Neural cell (in vitro differentiated cells): ENCODE measurements around the gene RGS17. TPM values are rescaled to one million over a fixed set of nuclear protein-coding genes. Genes with fewer than 3 reads are reported as not detected.

Experiments used
- H2AFZ ChIP-seq: fragments of 200-600, 300-800 bp; sonication (generic), shearing (Covaris generic); 2 replicates; pipeline ENCODE4 v1.6.0; 2014; ENCODE audit warnings: low read depth, mild to moderate bottlenecking, antibody characterized with exemption, low read length, moderate library complexity
- H3F3A ChIP-seq: fragments of 200-600 bp; shearing (Covaris generic); 2 replicates; pipeline ENCODE4 v1.6.1; 2016; ENCODE audit warnings: mild to moderate bottlenecking, moderate library complexity, mixed read lengths, antibody characterized with exemption, low read length; ENCODE audit not compliant: insufficient read depth, poor library complexity, severe bottlenecking
- H3K27ac ChIP-seq: fragments of 200-600, 300-800 bp; sonication (generic), shearing (Covaris generic); 2 replicates; pipeline ENCODE4 v1.5.1; 2014; ENCODE audit warnings: mild to moderate bottlenecking, low read length, moderate library complexity
- H3K27me3 ChIP-seq: fragments of 300-800, 200-600 bp; sonication (generic), shearing (Covaris generic); 2 replicates; pipeline ENCODE4 v1.6.0; 2014; ENCODE audit warnings: mild to moderate bottlenecking, low read depth, low read length, moderate library complexity; ENCODE audit not compliant: insufficient read depth
- H3K36me3 ChIP-seq: fragments of 300-800, 200-600 bp; sonication (generic), shearing (Covaris generic); 2 replicates; pipeline ENCODE4 v1.5.1; 2014; ENCODE audit warnings: mild to moderate bottlenecking, antibody characterized with exemption, low read length, moderate library complexity; ENCODE audit not compliant: insufficient read depth
- H3K4me2 ChIP-seq: fragments of 300-800, 200-600 bp; sonication (generic), shearing (Covaris generic); 2 replicates; pipeline ENCODE4 v1.6.0; 2014; ENCODE audit warnings: mild to moderate bottlenecking, low read length
- H3K4me3 ChIP-seq: fragments of 300-800, 200-600 bp; sonication (generic), shearing (Covaris generic); 2 replicates; pipeline ENCODE4 v1.5.1; 2014; ENCODE audit warnings: mild to moderate bottlenecking, low read length, moderate library complexity
- H3K79me2 ChIP-seq: fragments of 200-600 bp; shearing (Covaris generic); replicated peaks from 2 replicates; pipeline ENCODE4 v1.6.0; 2014; ENCODE audit warnings: mild to moderate bottlenecking, low read length, moderate library complexity; ENCODE audit not compliant: insufficient read depth
- H3K9ac ChIP-seq: fragments of 300-800, 200-600 bp; sonication (generic), shearing (Covaris generic); 2 replicates; pipeline ENCODE4 v1.6.1; 2016; ENCODE audit warnings: mild to moderate bottlenecking, low read length, mixed read lengths
- H3K9me2 ChIP-seq: fragments of 200-600 bp; shearing (Covaris generic); 2 replicates; pipeline ENCODE4 v1.6.1; 2016; ENCODE audit warnings: mild to moderate bottlenecking, low read length, mixed read lengths; ENCODE audit not compliant: insufficient read depth
- H3K9me3 ChIP-seq: fragments of 200-600, 300-800 bp; sonication (generic), shearing (Covaris generic); 2 replicates; pipeline ENCODE4 v1.6.1; 2016; ENCODE audit warnings: mild to moderate bottlenecking, mixed run types, low read length, moderate library complexity, mixed read lengths
- H4K20me1 ChIP-seq: fragments of 200-600 bp; shearing (Covaris generic); 2 replicates; pipeline ENCODE4 v1.6.1; 2016; ENCODE audit warnings: mild to moderate bottlenecking, mixed run types; ENCODE audit not compliant: insufficient read depth
- EP300 ChIP-seq: fragments of 450-650 bp; conservative IDR thresholded peaks from 2 replicates; pipeline ENCODE4 v1.6.1; 2014; ENCODE audit warnings: antibody characterized with exemption, mild to moderate bottlenecking, moderate library complexity; ENCODE audit not compliant: poor library complexity, severe bottlenecking
- EZH2 ChIP-seq: fragments of 200-600, 300-800 bp; shearing (Covaris generic), sonication (generic); IDR thresholded peaks from 2 replicates; pipeline ENCODE4 v1.6.1; 2014; ENCODE audit warnings: antibody characterized with exemption, low read length, borderline replicate concordance, mild to moderate bottlenecking; ENCODE audit not compliant: insufficient read depth, poor library complexity, severe bottlenecking
- MXI1 ChIP-seq: fragments of 450-650 bp; conservative IDR thresholded peaks from 2 replicates; pipeline ENCODE4 v1.6.1; 2014; ENCODE audit warnings: antibody characterized with exemption, mild to moderate bottlenecking; ENCODE audit not compliant: poor library complexity, severe bottlenecking
- POLR2AphosphoS5 ChIP-seq: IDR thresholded peaks from 2 replicates; pipeline ENCODE4 v1.6.1; 2012
- RAD21 ChIP-seq: fragments of 450-650 bp; conservative IDR thresholded peaks from 2 replicates; pipeline ENCODE4 v1.6.1; 2014; ENCODE audit warnings: antibody characterized with exemption, mild to moderate bottlenecking, moderate library complexity
- SMC3 ChIP-seq: fragments of 450-650 bp; conservative IDR thresholded peaks from 2 replicates; pipeline ENCODE4 v1.6.1; 2014; ENCODE audit warnings: antibody characterized with exemption, mild to moderate bottlenecking, moderate library complexity; ENCODE audit not compliant: poor library complexity
- TAF1 ChIP-seq: IDR thresholded peaks from 2 replicates; pipeline ENCODE4 v1.6.1; 2012; ENCODE audit warnings: low read depth
- polyA plus RNA-seq: library from polyadenylated mRNA; depleted of rRNA; stranded (reverse); fragments of >200 nt; gene quantifications from 2 replicates; pipeline ENCODE4 v1.2.3, GENCODE V29; 2014
- TF ChIP-seq, protein P1 (sequence below): IDR thresholded peaks from 2 replicates; pipeline ENCODE4 v1.6.1; 2012; ENCODE audit warnings: borderline replicate concordance
- TF ChIP-seq, protein P2 (sequence below): fragments of 450-650 bp; IDR thresholded peaks from 2 replicates; pipeline ENCODE4 v1.5.1; 2014; ENCODE audit warnings: antibody characterized with exemption, mild to moderate bottlenecking, moderate library complexity; ENCODE audit not compliant: poor library complexity, severe bottlenecking

Gene RGS17
- polyA plus RNA-seq, 1 donor from 2014 or later, result 44.9 TPM

DNA sequence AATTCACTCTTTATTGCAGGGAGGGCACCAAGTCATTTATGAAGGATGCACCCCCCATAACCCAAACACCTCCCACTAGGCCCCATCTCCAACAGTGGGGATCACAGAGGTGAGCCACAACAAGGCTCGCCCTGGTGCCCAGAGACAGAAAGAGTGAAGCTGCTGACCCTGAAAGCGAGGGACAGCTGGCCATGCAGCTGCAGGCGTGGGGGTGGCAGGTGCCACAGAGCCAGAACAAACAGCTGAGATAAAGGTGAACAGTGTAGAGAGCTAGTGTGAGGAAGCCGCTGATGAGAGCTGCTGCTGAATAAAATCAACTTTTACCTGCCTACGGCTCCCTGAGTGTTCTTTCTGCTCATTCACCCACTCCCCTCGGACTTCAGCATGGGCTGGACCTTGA, 18.8 kb upstream of the RGS17 start:
- no peak overlapping the region for H3K4me2 ChIP-seq
- H3K36me3 ChIP-seq, result no peaks in the 10 kb centered on the region
- no peak overlapping the region for H2AFZ ChIP-seq
- no peaks in the 10 kb centered on the region for H4K20me1 ChIP-seq
- no peaks in the 10 kb centered on the region for H3K27me3 ChIP-seq
- no peaks in the 10 kb centered on the region for H3K9me2 ChIP-seq
- TF ChIP-seq MXI1 (no peak), EP300 (no peak), EZH2 (no peak), RAD21 (no peak), POLR2AphosphoS5 (no peak), SMC3 (no peak), TAF1 (no peak)
- TF ChIP-seq, protein P1, sequence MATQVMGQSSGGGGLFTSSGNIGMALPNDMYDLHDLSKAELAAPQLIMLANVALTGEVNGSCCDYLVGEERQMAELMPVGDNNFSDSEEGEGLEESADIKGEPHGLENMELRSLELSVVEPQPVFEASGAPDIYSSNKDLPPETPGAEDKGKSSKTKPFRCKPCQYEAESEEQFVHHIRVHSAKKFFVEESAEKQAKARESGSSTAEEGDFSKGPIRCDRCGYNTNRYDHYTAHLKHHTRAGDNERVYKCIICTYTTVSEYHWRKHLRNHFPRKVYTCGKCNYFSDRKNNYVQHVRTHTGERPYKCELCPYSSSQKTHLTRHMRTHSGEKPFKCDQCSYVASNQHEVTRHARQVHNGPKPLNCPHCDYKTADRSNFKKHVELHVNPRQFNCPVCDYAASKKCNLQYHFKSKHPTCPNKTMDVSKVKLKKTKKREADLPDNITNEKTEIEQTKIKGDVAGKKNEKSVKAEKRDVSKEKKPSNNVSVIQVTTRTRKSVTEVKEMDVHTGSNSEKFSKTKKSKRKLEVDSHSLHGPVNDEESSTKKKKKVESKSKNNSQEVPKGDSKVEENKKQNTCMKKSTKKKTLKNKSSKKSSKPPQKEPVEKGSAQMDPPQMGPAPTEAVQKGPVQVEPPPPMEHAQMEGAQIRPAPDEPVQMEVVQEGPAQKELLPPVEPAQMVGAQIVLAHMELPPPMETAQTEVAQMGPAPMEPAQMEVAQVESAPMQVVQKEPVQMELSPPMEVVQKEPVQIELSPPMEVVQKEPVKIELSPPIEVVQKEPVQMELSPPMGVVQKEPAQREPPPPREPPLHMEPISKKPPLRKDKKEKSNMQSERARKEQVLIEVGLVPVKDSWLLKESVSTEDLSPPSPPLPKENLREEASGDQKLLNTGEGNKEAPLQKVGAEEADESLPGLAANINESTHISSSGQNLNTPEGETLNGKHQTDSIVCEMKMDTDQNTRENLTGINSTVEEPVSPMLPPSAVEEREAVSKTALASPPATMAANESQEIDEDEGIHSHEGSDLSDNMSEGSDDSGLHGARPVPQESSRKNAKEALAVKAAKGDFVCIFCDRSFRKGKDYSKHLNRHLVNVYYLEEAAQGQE, result no peak
- TF ChIP-seq, protein P2, sequence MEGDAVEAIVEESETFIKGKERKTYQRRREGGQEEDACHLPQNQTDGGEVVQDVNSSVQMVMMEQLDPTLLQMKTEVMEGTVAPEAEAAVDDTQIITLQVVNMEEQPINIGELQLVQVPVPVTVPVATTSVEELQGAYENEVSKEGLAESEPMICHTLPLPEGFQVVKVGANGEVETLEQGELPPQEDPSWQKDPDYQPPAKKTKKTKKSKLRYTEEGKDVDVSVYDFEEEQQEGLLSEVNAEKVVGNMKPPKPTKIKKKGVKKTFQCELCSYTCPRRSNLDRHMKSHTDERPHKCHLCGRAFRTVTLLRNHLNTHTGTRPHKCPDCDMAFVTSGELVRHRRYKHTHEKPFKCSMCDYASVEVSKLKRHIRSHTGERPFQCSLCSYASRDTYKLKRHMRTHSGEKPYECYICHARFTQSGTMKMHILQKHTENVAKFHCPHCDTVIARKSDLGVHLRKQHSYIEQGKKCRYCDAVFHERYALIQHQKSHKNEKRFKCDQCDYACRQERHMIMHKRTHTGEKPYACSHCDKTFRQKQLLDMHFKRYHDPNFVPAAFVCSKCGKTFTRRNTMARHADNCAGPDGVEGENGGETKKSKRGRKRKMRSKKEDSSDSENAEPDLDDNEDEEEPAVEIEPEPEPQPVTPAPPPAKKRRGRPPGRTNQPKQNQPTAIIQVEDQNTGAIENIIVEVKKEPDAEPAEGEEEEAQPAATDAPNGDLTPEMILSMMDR, result no peak
- H3K9me3 ChIP-seq, result no peaks in the 10 kb centered on the region
- no peak overlapping the region for H3K9ac ChIP-seq
- no peak overlapping the region for H3K27ac ChIP-seq
- H3F3A ChIP-seq, result no peaks in the 10 kb centered on the region
- H3K4me3 ChIP-seq, result no peak overlapping the region
- H3K79me2 ChIP-seq, result no peaks in the 10 kb centered on the region

DNA sequence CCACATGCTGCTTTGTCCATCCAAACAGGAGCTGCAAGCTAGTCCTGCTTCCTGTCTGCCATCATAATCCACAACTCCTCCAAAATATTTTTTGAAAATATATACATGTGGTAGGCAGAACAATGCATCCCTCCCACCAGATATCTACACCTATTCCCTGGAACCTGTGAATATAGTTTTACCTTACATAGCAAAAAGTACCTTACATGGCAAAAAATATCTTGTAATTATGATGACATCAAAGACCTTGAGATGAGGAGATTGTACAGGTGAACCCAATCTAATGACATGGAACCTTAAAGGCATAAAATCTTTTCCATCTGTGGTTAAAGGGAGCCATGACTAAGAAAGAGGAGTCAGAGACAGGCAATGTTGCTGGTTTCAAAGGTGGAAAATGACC, 15.3 kb upstream of the RGS17 start:
- Histone ChIP-seq H2AFZ (no peak overlapping the region), H3K79me2 (no peaks in the 10 kb centered on the region)

More for the DNA sequence above, 15.3 kb upstream of the RGS17 start:
- H3K27me3 ChIP-seq, result no peaks in the 10 kb centered on the region
- no peaks in the 10 kb centered on the region for H4K20me1 ChIP-seq
- no peaks in the 10 kb centered on the region for H3K36me3 ChIP-seq
- H3K9me2 ChIP-seq, result no peaks in the 10 kb centered on the region
- H3K9ac ChIP-seq, result no peak overlapping the region
- TF ChIP-seq TAF1, result no peak
- TF ChIP-seq POLR2AphosphoS5, result no peak
- TF ChIP-seq SMC3, result no peak
- TF ChIP-seq RAD21, result no peak
- TF ChIP-seq, protein P2, result no peak
- no peak for TF ChIP-seq EZH2
- no peak for TF ChIP-seq MXI1
- TF ChIP-seq EP300, result no peak
- TF ChIP-seq, protein P1, result no peak
- no peaks in the 10 kb centered on the region for H3K9me3 ChIP-seq
- H3K4me2 ChIP-seq, result no peak overlapping the region
- H3K4me3 ChIP-seq, result no peak overlapping the region
- no peaks in the 10 kb centered on the region for H3F3A ChIP-seq
- no peak overlapping the region for H3K27ac ChIP-seq
